Hematopoietic multipotent progenitor cell treated with erythropoietin and hydrocortisone succinate and interleukin-3 and kit ligand, for 8 days (in vitro differentiated cells): ENCODE data around the gene ZNF521.

Experiments used
- DNase-seq: peaks from one replicate; pipeline ENCODE4 v3.0.0-alpha.2; 2015

Gene ZNF521

DNA sequence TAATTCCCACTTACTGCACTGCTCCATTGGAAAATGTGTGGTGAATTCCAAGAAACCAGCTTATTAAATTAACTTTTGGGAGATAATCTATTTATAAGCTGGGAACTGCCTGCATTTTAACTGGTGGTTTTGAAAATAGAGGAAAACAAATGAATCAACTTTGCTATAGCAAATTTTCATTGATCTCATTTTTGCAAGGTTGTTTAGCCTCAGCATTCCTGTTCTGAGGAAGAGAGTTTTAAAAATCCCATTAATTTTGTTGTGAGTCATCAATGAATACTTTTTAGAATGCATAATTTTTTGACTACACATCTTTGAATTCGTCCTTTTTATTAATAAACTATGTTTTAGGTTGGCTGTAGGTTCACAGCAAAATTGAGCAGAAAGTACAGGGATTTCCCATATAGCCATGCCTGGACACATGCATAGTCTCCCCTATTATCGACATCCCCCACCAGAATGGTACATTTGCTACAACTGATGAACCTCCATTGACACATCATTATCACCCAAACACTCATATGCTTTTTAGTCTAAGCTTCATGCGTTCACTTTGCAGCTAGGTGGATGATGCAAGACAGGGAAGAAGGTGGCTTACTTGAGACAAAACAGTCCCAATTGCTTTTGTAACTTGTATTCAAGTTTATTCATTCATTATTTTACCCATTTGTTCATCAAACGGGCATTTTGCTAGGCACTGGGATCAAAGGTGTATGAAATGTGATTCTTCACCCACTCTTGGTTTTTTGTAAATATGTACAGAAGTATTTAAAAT lies 106.9 kb downstream of the ZNF521 start:
- DNase-seq: no peak

DNA sequence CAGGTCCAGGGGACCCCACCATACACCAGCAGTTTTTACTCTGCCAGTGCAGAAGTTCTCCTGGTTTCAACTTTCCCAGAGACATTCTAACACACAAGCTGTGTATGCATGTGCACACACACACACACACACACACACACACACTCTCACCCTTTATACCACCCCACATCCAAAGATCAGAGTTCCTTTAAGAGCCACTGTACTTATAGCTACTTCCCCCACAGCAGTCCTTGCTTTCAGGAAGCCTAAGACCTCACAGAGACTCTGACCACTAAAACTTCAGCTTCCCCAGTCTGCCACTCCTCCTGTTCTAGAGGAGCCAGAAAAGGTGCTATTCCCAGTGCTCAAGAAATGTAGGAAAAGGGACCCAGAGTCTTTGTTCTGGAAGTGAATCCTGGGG lies 107.8 kb downstream of the ZNF521 start:
- DNase-seq: no peak

DNA sequence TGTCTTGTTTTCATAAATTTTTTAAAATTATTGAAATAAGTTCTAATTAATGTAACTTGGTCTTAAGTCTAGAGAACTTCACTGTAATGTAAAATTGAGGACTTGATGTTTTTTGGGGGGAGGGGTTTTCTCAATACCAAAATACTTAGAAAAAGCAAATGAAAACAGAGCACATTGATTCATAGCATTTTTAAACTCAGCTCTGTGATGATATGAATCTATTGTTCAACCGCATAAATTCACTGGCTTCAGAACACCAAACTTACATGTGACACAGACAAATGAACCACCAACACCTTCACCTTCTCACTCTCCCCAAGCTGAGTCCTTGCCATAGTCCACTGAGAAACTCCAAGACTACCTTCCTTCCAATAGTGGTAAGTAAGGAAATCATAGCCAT lies 108.2 kb downstream of the ZNF521 start:
- DNase-seq: peak; percentile 46

DNA sequence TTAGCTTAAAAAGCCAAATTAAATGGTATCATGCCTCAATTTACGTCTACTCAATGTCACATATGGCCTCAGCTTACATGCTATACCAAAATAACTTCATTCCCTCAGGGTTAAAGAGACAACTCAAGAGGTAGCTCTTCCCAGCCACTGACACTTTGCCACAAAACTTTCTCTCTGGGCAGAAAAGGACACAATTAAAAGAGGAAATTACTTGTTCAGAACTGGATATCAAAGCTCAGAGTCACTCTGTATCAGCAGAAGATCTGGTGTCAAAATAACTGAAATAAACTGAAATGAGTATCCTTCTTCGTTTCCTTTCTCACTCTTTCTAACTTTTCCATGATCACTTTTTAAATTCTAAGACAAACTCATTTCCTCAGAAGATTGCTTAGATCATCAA lies 108.7 kb downstream of the ZNF521 start:
- DNase-seq: no peak

DNA sequence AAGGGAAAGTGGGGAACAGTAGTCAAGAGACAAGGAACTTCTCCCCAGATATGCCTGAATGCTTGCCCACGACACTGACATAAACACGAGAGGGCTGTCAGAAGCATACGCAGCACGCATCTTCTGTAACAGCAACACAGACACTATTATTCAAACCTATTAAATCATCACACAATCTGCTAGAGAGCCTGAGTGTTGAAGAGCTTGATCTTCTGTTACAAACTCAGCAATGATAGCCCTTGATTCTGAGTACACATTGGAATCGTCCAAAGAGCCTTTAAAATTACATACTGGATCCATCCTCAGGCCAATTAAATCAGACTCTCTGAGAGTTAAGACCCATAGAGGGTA lies 111.6 kb downstream of the ZNF521 start:
- DNase-seq: no peak

DNA sequence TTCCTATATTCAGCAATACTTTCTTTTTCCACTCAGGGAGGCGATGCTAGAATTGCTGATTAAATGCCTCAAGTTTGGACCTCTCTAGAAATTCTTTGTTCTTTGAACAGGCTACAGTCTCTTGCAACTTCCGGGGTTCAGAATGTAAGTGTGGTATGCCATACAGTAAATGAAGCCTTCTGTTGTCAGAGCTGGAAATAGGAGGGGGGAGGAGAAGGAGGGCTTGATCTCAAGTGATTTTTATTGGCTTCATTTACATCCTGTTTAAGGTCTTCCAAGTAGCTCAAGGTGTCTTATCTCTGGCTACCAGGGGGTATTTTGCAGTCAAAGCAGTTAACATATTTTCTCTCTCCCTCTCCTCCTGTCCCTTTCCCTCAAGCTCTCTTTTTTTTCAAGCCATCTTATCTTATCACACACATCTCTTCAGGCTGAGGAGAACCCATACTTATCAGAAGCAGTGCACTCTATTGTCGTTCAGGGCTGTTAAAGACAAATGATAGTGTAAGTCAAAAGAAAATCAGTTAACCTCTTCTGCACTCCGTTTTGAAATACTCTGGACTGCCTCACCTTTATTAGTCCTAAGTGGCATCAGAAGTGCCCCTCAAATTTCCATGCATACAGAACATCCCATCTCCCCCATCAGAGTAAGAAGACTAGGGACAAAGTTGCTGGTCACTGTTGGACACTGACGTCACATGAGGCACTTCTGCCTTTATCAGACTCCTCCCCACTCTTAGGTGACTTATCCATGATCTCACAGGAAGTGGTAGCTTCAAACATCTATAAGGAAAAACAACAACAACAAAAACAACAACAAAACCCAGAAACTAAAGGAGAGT lies 112.2 kb downstream of the ZNF521 start:
- peak; percentile 94 for DNase-seq

DNA sequence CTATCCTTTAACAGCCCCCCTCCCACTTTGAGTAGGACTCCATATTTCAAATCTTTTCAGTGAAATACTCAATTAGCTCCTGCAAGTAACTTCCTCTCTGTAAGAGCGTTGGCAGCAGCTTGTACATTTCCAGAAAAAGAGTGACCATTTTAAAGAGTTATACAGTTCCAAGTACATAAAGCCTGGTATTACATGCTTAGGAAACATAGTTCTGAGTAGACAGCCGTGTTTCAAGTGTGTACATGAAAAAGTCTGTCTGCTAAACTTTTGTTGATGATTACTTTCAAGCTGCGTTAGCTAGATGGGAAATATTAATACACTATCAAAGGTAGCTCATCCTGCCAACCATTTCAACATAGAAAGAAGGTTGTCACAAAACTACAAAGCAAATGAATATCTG lies 112.8 kb downstream of the ZNF521 start:
- no peak for DNase-seq

DNA sequence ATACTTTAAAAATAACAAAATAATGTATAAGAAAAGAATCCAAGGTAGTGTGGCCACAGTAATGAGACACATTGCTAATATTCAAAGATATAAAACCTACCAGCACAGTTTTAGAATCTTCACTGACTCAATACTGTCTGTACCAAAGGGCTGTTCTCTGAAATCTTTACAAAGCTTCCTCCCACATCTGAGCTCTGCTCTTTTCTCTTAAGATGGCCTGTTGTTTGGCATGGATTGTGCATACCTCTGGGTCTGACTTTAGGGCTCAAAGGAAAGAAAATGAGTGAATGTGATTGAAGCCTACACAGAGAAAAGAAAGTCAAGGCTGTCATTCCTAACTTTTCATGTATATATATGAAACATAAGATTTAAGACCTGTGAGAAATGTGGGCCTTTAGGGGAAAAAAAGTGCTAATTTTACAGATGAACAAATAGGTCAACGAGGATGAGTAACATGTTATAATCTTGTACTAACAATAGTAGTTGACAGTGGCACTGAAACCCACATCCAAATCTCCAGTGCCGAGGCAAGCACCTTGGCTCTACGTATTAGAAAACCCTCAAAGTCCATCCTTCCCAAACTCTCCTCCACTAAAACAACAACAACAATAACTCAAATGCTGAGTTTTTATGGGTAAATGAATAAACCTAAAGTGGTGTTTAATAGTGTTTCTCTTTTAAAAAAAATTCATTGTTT lies 114.2 kb downstream of the ZNF521 start:
- no peak for DNase-seq

DNA sequence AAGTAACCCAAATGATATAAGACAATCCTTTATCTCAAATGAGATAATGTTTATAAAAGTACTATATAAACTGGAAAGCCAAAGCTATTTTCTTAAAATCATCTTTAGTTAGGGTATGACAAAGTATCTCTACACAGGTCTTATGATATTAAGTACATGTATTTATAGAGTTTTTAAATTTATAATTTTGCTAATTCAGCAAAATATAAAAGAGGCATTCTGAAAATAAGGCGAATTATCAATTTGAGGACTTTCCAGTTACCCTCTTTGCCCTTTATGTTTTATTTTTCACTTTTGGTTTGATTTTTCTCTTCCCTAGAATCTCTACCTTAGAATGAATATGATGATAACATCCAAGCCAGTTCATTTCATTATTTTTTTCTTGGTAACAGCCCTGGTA lies 115.2 kb downstream of the ZNF521 start:
- DNase-seq: no peak

DNA sequence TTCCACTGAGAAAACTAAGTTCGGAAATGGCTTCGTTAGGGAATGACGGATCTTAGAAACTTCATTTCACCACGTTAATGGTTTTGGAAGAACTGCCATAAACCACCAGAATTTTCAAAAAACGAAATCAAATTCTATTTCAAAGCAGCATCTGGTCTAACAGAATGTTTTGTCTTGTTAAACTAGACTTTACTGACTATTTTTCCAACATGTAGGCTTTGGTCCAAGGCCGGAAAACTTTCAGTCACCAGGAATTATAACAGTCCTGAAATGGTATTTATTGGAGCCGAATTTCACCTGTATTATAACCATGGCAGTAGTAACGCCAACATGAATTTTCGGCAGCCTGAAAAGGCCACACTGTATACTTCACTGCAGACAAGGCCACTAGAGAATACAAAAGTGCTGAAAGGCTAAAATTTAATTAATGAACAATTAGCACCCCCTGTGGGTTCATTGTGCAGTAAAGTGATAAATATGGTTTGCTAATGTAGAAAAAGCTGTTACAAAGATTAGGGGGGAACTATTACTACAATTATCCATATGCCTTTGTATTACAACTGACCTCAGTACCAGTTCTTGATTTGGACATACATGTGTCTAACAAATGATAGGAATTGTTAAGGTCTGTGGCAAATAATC lies 116.4 kb downstream of the ZNF521 start:
- peak; percentile 77 for DNase-seq

DNA sequence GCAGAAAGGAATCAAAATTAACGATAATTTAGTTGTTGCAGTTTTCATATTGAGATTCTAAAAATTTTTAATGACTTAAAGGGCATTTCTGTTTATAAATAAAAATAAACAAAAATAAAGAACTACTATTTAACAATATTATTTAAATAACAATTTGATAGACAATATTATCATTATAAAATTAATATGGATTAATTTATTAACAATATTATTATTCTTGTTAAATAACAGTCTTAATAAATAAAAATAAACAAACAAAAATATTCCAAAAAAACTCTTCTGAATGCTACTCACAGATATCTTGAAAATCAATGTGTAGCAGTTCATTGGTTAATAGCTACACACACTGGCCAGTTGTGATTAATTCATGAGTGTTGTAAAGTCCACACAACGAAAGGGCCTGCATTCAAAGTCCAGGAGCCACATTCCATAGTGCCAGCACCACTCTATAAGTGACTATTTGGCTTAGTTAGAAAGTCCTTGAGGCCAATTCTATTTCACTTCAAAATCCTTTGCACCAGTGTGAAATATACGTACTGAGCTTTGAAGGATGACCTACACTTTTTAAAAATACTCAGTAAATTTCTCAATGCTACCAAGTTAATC lies 117.1 kb downstream of the ZNF521 start:
- no peak for DNase-seq

DNA sequence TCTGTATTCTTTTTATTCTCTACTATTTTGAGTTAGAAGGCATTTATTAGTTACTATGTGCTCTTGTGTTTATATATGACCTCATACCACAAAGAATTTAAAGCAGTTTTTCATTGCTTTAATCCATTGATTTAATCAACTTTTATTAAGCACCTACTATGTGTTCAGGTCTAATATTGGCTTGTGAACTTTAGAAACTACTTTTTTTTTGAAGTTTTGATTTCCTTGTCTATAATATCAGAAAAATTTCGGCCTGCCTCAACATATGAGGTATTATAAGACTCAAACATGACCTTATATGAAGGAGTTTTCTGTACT lies 117.7 kb downstream of the ZNF521 start:
- DNase-seq: no peak

DNA sequence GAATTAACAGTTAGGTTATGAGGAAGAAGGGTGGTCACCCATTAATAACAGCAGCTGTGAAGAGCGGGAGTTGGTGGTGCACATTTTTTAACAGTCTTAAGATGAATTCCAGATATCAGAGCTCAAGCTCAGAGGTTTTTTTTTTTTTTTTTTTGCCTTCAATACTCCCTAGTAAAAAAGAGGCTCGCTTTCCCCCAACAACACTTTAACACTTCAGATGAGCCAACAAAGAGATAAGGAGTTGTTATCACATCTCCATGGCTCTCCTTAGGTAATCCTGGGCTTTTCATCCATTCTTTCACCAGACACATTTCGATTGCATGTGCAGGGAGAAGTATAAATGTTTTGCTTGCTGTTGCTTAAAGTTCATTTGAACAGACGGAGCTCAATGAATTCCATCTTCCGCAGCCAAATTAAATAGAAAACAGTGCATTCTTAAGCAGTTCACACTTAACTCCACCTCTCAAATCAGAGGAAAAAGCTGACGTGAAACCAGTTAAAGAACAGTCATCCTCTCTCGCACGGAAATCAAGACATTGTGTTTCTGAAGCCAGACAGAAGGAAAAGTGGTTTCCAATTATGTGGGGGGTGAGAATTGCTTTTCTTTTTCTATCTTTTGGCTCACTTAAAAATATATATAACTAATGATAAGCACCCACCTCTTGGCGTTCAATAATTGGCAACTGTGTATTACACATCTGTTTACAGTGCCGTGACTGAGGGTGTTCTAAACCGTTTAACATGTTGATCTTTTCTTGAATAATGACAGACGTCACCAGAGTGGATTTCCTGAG lies 118.2 kb downstream of the ZNF521 start:
- peak; percentile 53 for DNase-seq

DNA sequence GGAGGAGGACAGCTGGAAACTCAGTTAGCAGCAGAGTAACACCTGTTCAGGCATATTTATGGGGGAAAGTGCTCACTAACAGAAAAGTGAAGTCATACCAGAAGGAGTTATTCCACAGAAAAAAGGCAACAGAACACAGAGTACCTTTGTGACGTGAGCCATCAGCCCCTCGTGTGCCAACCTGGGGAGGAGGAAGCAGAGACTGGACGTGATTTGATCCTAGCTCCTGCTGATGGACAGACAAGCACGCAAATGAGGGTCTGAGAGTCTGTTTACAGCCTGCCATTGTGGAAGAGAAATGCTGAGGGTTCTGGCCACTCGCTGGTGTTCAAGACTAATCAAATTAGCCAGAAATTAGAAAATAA lies 120.7 kb downstream of the ZNF521 start:
- no peak for DNase-seq

DNA sequence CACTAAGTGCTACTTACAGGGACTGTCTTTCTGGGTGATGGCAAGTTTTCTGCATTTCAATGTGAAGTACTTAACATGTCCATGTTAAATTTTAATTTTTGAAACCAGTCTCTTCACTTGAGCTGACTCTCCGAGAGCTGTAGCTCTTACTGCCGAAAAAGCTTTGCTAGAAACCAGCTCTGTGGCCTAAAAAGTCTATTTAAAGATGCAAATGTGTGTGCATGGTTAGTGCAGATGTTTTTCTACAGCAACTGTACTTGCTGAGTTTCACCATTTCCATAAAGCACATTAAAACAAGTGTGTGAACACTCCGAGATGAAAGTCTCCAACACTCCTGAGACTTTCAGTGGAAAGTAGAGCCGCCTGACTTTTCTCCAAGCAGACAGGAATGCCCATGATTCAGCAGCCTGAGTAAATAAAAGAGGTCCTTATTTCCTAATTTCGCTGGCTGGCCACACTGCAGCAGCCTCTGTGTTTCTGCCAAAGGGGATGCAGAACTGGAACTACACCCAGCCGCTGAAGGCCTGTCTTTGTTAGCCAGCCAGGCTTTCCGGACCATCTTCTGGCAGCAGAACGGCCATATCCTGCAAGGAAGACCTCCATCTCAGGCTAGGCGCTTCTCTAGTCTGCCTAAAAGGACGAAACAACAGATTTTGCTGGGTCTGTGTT lies 121.2 kb downstream of the ZNF521 start:
- DNase-seq: no peak

DNA sequence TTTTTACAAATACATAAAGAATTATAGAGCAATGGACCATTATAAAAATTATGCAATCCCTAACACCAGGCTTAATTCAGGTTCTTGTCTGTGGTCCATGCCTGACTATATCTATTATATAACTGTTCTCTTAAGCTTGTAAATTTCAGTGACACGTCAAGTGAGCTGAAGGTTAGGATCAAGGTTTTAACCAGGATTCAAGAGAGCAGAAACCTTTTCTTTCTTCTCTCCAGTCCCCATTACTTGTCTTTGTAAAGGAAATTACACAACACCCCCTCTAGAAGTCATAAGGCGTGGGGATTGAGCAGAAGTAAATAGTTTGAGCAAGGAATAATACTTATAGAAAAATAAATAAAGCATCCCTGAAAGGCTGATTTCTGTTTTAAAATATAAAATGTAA lies 122.0 kb downstream of the ZNF521 start:
- no peak for DNase-seq

DNA sequence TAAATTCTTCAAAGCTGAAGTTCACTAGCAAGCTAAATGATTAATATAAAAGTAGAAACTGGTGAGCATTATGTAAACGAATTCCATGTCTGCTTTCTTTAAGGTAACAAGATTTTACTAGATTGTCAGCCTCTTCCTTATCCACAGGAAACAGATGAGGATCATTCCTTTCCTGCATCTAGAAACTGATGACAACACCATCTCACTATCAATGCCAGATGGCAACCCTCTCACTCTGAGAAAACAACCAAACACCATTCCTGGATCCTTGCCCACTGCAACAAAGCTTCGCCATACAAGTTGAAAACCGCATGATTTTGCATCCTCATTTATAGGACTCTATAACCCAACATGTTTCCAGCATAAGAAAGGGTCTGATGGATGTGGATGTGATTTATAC lies 122.9 kb downstream of the ZNF521 start:
- DNase-seq: peak; percentile 97

DNA sequence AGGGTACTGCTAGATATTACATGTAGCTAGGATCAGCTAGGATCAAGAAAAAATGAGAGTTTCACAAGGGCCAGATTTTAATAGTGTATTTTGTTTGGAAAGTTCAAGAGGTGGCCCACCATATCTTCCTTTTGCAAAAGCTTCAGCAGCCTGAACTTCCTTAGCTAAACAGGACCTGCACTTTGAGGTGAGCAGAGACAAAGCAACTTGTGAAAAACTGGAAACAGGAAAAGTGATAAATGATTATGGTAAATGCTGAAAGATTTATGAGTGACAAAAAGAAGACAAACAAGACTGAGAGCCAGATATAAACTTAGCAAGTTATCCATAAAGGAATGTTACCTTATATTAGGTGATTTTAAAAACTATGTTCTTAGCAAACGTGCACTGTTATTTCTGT lies 123.6 kb downstream of the ZNF521 start:
- DNase-seq: no peak

DNA sequence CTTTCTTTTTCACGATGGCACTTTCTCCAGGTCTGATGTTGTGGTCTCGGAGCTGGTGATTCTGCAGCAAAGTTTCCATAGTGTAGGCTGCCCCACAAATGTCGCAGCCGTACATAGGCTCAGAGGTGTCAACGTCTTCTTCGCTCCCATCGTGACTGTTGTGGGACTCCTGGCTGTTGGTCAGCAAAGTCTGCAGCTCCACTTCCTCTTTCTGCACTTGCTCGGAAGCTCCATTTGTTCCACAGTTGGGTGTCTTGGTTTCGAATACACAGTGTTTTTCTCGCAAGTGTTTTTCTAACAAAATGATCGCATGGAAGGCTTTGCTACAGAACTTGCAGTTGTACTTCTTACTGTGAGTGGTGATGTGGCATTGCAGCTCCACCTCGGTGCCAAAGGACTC lies 126.8 kb downstream of the ZNF521 start:
- no peak for DNase-seq

DNA sequence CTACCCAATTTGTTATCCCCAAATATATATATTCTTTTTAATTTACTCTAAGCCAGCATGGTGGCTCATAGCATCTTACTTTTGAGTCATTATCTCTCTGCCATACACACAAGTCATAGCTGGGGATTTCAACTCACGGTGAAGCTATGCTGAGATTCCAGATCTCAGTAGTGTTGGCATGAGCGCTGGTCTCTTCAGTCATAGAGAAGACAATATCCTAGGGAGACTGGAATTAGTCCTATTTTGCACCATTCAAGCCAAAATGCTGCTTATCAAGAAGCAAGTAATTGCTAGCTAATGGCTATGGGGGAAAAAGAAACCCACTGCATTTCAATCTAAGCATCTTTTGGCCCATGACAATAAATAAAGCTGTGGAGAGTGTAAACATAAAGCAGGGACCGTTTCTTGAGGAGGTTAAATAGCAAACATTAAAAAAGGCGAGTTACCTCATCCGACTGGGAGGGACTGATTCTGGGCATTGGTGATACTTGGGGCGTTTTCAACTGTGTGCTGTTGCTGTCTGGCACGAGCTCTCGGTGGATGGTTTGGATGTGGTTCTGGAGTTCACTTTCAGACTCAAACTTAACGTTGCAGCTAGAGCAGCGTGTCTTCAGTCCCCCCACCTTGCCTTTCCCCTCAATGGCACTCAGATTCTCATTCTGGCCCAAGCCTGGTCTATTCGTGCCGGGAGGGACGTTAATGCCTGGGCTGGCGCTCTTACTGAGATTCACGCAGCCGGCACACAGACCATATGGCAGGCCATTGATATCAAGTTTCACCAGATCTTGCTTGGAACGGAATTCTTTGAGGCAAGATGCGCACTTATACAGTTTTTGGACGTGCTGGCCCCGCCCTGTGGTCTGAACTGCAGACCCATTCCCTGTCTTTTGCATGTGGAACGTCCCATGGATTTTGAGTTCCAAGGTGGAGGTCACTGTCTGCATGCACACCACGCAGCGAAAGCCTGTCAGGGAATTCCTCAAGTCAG lies 127.8 kb downstream of the ZNF521 start:
- DNase-seq: no peak
